HG02884 (cell line): ENCODE measurements around the gene RPL13A.
"Not testable (repeated sequence)": the region's sequence is repeated elsewhere in the genome, so short reads cannot be mapped to it uniquely, and the experiment has no call there.

Experiments
- ATAC-seq: cut with Tn5 transposase; IDR thresholded peaks from one replicate; pipeline ENCODE4 v1.9.1; 2021; ENCODE audit warnings: mild to moderate bottlenecking, moderate library complexity; ENCODE audit not compliant: unreplicated experiment

RPL13A gene

GRCh38 chr19:49487277-49488045 is at the start of gene RPL13A:
TSS of gene RPL13A (plus strand) at chr19:49487608. CDS start at chr19:49487630, 22 bp downstream.
- peak; percentile 77 for ATAC-seq

GRCh38 chr19:49438261-49438660 is 49.1 kb upstream of the RPL13A start:
- ATAC-seq: no peak

GRCh38 chr19:49439836-49440235 is 47.6 kb upstream of the RPL13A start:
- no peak for ATAC-seq

- no peak for ATAC-seq
These were observed 46.8 kb upstream of the RPL13A start for GRCh38 chr19:49440439-49441209.

- no peak for ATAC-seq
These were observed 46.0 kb upstream of the RPL13A start, which contains the start of gene SLC17A7 for GRCh38 chr19:49441210-49441959. TSS of gene SLC17A7 (minus strand) at chr19:49441527. CDS start at chr19:49441379, 148 bp downstream.

GRCh38 chr19:49441960-49442350 is 45.5 kb upstream of the RPL13A start:
- no peak for ATAC-seq

GRCh38 chr19:49442354-49442753 is 45.1 kb upstream of the RPL13A start:
- no peak for ATAC-seq

- ATAC-seq: peak; percentile 6
These were observed 44.5 kb upstream of the RPL13A start for GRCh38 chr19:49442771-49443365.

- peak; percentile 71 for ATAC-seq
These were observed 43.9 kb upstream of the RPL13A start for GRCh38 chr19:49443366-49444099.

- not testable (repeated sequence) for ATAC-seq
These were observed 43.2 kb upstream of the RPL13A start for GRCh38 chr19:49444100-49444700.

GRCh38 chr19:49445997-49446396 is 41.4 kb upstream of the RPL13A start:
- no peak for ATAC-seq

GRCh38 chr19:49447485-49448431 is 39.6 kb upstream of the RPL13A start:
- ATAC-seq: no peak

- ATAC-seq: no peak
These were observed 39.0 kb upstream of the RPL13A start for GRCh38 chr19:49448432-49448786.

- ATAC-seq: no peak
These were observed 37.0 kb upstream of the RPL13A start for GRCh38 chr19:49450405-49450804.

GRCh38 chr19:49451430-49452181 is 35.8 kb upstream of the RPL13A start, which contains the start of gene PIH1D1:
TSS of gene PIH1D1 (minus strand) at chr19:49451814. CDS start at chr19:49451574, 240 bp downstream.
- peak; percentile 49 for ATAC-seq

GRCh38 chr19:49453013-49453756 is 34.2 kb upstream of the RPL13A start, which contains the start of gene ALDH16A1:
TSS of gene ALDH16A1 (plus strand) at chr19:49453225. CDS start at chr19:49453332, 107 bp downstream.
- peak; percentile 77 for ATAC-seq

- ATAC-seq: no peak
These were observed 33.6 kb upstream of the RPL13A start for GRCh38 chr19:49453757-49454240.
